HUES48 (cell line): Measurements from ENCODE around the gene CDC45.
"Not testable (repeated sequence)": the region's sequence is repeated elsewhere in the genome, so short reads cannot be mapped to it uniquely, and the experiment has no call there.

Experiments
- H3K27ac ChIP-seq: one replicate; pipeline ENCODE4 v1.7.0; 2013; ENCODE audit warnings: low read depth, low read length, inconsistent platforms
- H3K27me3 ChIP-seq: 2 replicates; pipeline ENCODE4 v1.6.1; 2013; ENCODE audit warnings: mild to moderate bottlenecking, low read length; ENCODE audit not compliant: control insufficient read depth, insufficient read depth
- H3K36me3 ChIP-seq: 2 replicates; pipeline ENCODE4 v1.6.1; 2013; ENCODE audit warnings: low read length; ENCODE audit not compliant: control insufficient read depth, insufficient read depth
- H3K4me1 ChIP-seq: 2 replicates; pipeline ENCODE4 v1.6.1; 2013; ENCODE audit warnings: mild to moderate bottlenecking, low read length; ENCODE audit not compliant: control insufficient read depth, insufficient read depth
- H3K4me3 ChIP-seq: 2 replicates; pipeline ENCODE4 v1.5.1; 2013; ENCODE audit warnings: mild to moderate bottlenecking, low read depth, low read length
- H3K9ac ChIP-seq: 2 replicates; pipeline ENCODE4 v1.6.1; 2013; ENCODE audit warnings: mild to moderate bottlenecking, low read depth, low read length, moderate library complexity
- H3K9me3 ChIP-seq: 2 replicates; pipeline ENCODE4 v1.6.1; 2013; ENCODE audit warnings: low read length; ENCODE audit not compliant: control insufficient read depth, insufficient read depth

Gene CDC45

DNA sequence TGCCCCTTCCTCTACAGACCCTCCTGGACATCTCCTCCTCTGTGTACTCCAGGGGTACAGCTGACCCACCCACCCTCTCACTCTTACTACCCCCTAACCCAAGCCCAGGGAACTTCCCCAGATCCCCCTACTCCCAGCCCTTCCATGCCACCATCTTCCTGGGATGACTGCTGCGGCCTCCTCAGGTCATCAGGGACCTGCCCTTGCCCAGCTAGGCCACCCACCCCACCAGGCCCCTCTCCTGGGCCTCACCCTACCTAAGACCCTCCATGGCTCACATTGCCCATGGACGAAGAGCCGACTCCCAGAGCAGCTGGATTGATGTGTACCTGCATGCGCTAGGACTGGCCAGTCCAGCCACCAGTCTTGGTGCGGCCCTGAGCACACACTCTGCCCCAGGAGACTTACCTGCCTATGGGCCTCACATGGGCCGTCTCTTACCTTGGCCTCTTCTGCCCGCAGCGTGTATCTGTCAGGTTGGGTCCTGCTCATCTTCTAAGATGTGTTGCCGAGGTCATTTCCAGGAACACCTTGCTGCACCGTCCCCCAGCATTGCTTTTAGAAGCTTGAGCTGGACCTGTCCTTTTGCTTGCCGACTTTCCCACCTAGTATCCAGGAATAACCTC lies 46.5 kb downstream of the CDC45 start:
- Histone ChIP-seq H3K9ac (no peak overlapping the region), H3K9me3 (no peaks in the 10 kb centered on the region), H3K27me3 (peaks cover 47% of the 10 kb centered on the region), H3K4me3 (no peak overlapping the region), H3K27ac (no peak overlapping the region), H3K36me3 (no peaks in the 10 kb centered on the region), H3K4me1 (no peaks in the 10 kb centered on the region; the same call in 1 of the 2 replicates)

DNA sequence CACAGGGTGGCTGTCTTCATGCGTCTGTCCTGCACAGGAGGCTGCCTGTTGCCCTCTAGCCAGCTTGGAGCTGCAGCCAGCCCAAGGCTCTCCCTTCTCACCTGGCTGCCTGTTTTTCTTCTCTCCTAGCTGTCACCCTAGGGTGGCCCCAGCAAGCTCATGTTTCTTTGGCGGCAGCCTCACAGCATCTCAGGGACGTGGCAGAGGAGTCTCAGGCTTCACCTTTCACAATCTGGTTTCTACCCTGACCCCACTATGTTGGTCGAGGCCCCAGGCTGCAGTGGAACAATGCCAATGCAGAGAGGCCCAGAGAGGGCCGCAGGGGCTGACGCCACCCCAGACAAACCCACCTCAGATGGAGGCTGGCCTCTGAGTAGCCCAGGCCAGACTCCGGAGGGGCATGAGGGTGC lies 47.0 kb downstream of the CDC45 start:
- Histone ChIP-seq H3K27me3 (peaks cover 43% of the 10 kb centered on the region), H3K9me3 (no peaks in the 10 kb centered on the region), H3K4me3 (no peak overlapping the region), H3K4me1 (no peaks in the 10 kb centered on the region; the same call in 1 of the 2 replicates), H3K36me3 (no peaks in the 10 kb centered on the region), H3K9ac (no peak overlapping the region), H3K27ac (no peak overlapping the region)

- no peak overlapping the region for H3K27ac ChIP-seq
- no peaks in the 10 kb centered on the region for H3K9me3 ChIP-seq
- no peaks in the 10 kb centered on the region; the same call in 1 of the 2 replicates for H3K4me1 ChIP-seq
- no peak overlapping the region for H3K4me3 ChIP-seq
- H3K27me3 ChIP-seq, result peaks cover 37% of the 10 kb centered on the region
- no peaks in the 10 kb centered on the region for H3K36me3 ChIP-seq
- no peak overlapping the region for H3K9ac ChIP-seq
Measured at GRCh38 chr22:19527321-19527721, 47.6 kb downstream of the CDC45 start.

DNA sequence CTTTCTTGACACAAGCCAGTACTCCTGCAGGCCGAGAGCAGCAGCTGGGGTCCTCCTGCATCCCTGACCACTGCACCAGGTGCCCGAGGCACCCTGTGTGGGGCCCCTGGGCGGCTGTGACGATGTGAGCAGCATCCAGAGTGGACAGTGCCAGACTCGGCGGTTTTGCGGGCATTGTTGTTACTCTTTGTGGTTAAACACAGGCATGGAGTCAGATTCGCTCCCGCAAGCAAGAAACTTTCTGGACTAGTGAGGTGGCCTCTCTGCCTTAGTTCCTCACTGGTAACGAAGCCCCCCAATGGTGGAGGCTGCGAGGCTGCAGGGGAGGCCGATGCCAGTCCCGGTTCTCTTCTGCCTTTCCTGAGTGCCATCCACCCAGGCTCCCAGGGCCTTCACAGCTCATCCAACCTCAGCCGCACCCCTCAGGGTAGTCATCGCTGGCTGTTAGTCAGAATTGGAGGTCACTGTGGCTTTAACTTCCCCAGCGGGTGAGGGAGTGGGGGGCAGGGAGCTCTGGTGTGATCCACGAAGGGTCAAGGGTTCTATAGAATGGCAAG lies 48.2 kb downstream of the CDC45 start:
- no peak overlapping the region for H3K27ac ChIP-seq

GRCh38 chr22:19529811-19530210 lies 50.1 kb downstream of the CDC45 start:
- Histone ChIP-seq H3K27me3 (peaks cover 17% of the 10 kb centered on the region), H3K27ac (no peak overlapping the region), H3K9me3 (no peaks in the 10 kb centered on the region), H3K4me3 (no peak overlapping the region), H3K36me3 (no peaks in the 10 kb centered on the region), H3K9ac (no peak overlapping the region), H3K4me1 (no peaks in the 10 kb centered on the region)

More for the DNA sequence above, 48.2 kb downstream of the CDC45 start:
- no peak overlapping the region for H3K9ac ChIP-seq
- no peaks in the 10 kb centered on the region for H3K36me3 ChIP-seq
- H3K4me3 ChIP-seq, result no peak overlapping the region
- H3K4me1 ChIP-seq, result no peaks in the 10 kb centered on the region; the same call in 1 of the 2 replicates
- no peaks in the 10 kb centered on the region for H3K9me3 ChIP-seq
- peaks cover 31% of the 10 kb centered on the region for H3K27me3 ChIP-seq

- H3K27ac ChIP-seq, result no peak overlapping the region
- H3K9me3 ChIP-seq, result no peaks in the 10 kb centered on the region
- peaks cover 8% of the 10 kb centered on the region for H3K27me3 ChIP-seq
- H3K4me1 ChIP-seq, result no peaks in the 10 kb centered on the region
- no peak overlapping the region for H3K9ac ChIP-seq
- H3K36me3 ChIP-seq, result no peaks in the 10 kb centered on the region
- no peak overlapping the region for H3K4me3 ChIP-seq
Measured at GRCh38 chr22:19530751-19531150, 51.0 kb downstream of the CDC45 start.

GRCh38 chr22:19531327-19531726 lies 51.6 kb downstream of the CDC45 start:
- not testable (repeated sequence) for H3K4me3 ChIP-seq, H3K9ac ChIP-seq, H3K4me1 ChIP-seq, H3K27me3 ChIP-seq, H3K36me3 ChIP-seq, H3K27ac ChIP-seq, H3K9me3 ChIP-seq

DNA sequence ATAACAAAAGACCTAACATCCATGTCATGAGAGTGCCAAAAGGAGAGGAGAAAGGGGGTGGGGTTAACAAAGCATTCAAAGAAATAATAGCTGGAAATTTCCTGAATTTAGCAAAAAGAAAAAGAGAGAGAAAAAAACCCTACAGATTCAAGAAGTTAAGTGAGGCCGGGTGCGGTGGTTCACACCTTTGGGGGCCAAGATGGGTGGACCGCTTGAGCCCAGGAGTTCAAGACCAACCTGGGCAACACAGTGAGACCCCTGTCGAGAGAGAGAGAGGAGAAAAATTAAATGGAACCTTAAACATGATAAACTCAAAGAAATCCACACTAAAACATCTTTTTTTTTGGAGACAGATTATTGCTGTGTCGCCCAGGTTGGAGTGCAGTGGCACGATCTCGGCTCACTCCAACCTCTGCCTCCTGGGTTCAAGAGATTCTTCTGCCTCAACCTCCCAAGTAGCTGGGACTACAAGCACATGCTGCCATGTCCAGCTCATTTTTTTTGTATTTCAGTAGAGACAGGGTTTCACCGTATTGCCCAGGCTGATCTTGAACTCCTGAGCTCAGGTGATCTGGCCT lies 53.4 kb downstream of the CDC45 start:
- Histone ChIP-seq H3K27ac (no peak overlapping the region), H3K27me3 (no peaks in the 10 kb centered on the region), H3K36me3 (no peaks in the 10 kb centered on the region), H3K4me3 (no peak overlapping the region), H3K4me1 (no peaks in the 10 kb centered on the region), H3K9ac (no peak overlapping the region), H3K9me3 (no peaks in the 10 kb centered on the region)

GRCh38 chr22:19533857-19534256 lies 54.1 kb downstream of the CDC45 start:
- no peak overlapping the region for H3K9ac ChIP-seq
- H3K4me1 ChIP-seq, result no peaks in the 10 kb centered on the region
- H3K9me3 ChIP-seq, result no peaks in the 10 kb centered on the region
- no peak overlapping the region for H3K27ac ChIP-seq
- no peak overlapping the region for H3K4me3 ChIP-seq
- no peaks in the 10 kb centered on the region for H3K36me3 ChIP-seq
- no peaks in the 10 kb centered on the region for H3K27me3 ChIP-seq

GRCh38 chr22:19535001-19535400 lies 55.3 kb downstream of the CDC45 start:
- H3K27ac ChIP-seq, result no peak overlapping the region
- H3K9ac ChIP-seq, result no peak overlapping the region
- H3K4me1 ChIP-seq, result no peaks in the 10 kb centered on the region
- no peaks in the 10 kb centered on the region for H3K9me3 ChIP-seq
- no peak overlapping the region for H3K4me3 ChIP-seq
- H3K27me3 ChIP-seq, result no peaks in the 10 kb centered on the region
- no peaks in the 10 kb centered on the region for H3K36me3 ChIP-seq

DNA sequence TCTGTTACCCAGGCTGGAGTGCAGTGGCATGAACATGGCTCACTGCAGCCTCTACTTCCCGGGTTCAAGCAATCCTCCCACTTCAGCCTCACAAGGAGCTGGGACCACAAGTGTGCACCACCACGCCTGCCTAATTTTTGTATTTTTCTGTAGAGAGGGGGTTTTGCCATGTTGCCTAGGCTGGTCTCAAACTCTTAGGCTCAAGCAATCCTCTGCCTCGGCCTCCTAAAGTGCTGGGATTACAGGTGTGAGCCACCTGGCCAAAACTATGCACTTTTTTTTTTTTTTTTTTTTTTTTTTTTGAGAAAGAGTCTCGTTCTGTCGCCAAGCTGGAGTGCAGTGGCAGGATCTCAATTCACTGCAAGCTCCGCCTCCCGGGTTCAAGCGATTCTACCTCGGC lies 56.8 kb downstream of the CDC45 start:
- H3K9ac ChIP-seq, result no peak overlapping the region
- no peaks in the 10 kb centered on the region for H3K4me1 ChIP-seq
- H3K27me3 ChIP-seq, result no peaks in the 10 kb centered on the region
- no peak overlapping the region for H3K4me3 ChIP-seq
- H3K27ac ChIP-seq, result no peak overlapping the region
- H3K36me3 ChIP-seq, result no peaks in the 10 kb centered on the region
- H3K9me3 ChIP-seq, result no peaks in the 10 kb centered on the region
